8988T (cell line): ENCODE measurements around the gene OR51Q1.

Experiments
- DNase-seq: peaks from one replicate; pipeline ENCODE4 v3.0.0; 2011

The OR51Q1 gene, protein sequence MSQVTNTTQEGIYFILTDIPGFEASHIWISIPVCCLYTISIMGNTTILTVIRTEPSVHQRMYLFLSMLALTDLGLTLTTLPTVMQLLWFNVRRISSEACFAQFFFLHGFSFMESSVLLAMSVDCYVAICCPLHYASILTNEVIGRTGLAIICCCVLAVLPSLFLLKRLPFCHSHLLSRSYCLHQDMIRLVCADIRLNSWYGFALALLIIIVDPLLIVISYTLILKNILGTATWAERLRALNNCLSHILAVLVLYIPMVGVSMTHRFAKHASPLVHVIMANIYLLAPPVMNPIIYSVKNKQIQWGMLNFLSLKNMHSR

DNA sequence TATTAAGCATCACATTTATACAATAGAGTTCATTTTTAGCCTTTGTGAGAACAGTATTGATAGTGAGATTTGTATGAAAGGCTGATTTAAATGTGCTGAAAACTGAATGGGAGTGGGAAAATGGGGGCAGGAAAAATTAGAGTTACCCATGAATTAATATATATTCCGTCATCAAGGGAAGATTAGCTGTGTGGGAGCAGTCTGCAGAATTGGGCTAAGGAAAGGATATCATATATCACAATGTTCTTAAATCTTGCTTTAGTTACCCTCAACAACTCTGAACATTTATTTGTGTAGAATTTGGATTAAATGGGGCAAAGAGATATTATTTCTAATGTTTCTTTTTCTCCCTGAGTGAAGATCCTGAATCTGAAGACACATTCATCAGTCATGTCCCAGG, at the start of gene OR51Q1:
Gene OR51Q1 (plus strand): TSS at position 301 of the 400 bp plus-strand sequence. CDS start 90 bp downstream, at position 391.
- no peak for DNase-seq

DNA sequence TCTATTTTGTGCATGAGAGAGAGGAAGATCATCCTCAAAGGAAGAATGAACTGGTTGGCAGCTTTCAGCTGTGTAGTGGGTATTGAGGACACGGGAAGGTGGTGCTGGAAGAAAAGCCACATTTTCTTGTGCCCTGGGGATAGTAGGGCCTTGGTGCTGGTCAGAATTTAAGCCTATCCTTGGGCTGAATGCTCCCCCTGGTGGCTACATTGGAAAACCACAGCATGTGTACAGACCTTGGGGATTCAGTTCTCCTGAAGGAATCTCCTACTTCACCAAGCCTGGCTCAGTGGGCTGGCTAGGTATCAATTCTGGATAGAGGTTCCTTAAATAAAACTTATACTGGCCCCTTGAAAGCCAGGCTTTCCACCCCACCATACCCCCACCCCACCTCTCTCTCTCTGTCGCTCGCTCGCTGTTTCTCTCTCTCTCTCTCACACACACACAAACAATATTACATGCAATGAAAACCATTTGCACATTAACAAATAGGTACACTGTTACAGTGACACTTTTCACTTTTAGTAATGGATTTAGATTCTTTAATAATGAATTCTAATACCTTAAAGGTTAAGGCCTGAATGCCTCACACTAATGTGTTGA, 41.1 kb upstream of the OR51Q1 start:
- peak; percentile 24 for DNase-seq

DNA sequence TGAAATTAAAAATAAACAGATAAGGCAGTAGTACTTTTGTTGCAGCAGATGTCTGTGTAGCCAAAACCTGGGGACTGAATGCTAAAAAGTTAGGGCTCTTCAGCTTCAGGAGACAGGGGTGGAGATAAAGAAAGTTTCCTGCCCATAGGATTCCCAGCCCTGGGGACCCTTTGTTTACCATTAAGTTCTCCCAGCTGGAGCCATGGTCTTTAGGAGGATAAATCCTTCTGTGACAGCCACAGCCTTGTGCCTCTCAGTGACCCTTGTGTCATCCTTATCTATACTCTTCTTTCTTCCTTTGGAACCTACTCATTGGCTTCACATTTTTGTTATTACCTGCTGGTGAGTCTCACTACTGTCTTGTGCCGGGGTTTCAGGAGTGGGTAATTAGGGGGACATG, 38.3 kb upstream of the OR51Q1 start, which contains the start of gene OR51M1:
Gene OR51M1 (plus strand): TSS at position 237 of the 400 bp plus-strand sequence. CDS start 5,587 bp downstream, outside the sequence.
- DNase-seq, result no peak

DNA sequence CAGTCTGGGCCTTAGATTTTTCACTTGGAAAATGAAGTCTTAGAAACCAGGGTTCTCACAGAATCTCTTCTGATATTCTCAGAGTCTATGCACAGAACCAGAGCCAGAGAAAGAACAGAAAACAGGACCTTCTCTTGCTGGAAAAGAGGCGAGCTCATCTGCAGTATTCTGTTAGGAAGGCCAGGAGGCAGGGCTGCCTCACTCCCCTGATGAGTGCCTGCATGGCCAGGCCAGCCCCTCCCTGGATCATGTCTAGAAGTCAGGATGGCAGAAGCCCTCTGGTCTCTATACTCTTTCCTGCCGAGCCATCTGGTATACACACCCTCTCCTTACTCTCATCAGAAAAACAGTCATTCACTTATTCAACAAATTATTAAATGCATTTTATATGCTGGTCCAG, 37.6 kb upstream of the OR51Q1 start:
- no peak for DNase-seq

DNA sequence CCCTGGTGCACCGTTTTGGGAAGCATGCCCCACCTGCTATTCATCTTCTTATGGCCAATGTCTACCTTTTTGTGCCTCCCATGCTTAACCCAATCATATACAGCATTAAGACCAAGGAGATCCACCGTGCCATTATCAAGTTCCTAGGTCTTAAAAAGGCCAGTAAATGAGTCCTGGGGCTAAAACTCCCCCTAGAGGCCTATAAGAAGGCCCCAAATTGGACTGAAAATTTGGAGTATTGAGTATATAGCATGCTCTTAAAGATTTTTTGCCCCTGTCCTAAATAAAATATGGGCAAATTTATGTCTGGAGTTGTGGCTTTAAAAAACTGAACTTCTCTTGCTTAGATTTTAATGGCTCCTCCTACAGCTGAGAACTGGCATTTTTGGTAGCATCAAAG, 31.7 kb upstream of the OR51Q1 start:
- no peak for DNase-seq

- DNase-seq, result no peak
Measured at GRCh38 chr11:5394091-5394490, 27.8 kb upstream of the OR51Q1 start.

DNA sequence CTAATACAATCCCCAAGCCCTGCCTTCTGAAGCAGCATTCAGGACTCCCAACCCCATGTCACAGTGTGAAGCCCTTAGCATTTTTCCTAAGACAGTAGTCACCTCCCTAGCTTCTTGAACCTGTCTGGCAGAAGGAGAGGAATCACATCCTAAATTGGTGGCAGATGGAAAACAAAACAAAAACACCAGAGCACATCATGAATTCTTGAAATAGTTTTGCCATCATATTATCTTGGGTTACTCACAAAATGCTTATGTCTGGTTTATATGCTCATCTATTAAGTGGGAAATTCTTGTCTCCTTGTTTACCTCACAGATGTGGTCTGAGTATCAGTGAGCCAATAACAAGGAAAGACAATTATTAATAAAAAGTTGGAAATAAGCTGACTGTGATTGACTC, 23.0 kb upstream of the OR51Q1 start:
- no peak for DNase-seq

DNA sequence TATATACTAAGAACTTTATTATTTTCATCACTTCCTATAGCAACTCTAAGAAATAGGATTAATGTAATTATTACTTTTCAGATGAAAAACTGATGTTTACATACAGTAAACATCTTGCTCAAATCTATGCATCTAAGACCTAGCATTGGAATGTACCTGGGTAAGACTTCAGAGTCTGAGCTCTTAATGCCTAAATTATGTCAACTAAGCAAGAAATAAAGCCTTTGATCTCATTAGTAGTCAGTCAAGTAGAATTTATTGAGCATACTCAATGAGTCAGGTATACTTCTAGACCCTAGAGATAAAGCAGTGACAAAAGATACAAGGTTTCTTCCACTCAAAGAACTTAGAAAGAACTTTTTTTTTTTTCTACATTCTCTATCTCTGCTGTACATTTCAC, 16.7 kb upstream of the OR51Q1 start:
- no peak for DNase-seq

DNA sequence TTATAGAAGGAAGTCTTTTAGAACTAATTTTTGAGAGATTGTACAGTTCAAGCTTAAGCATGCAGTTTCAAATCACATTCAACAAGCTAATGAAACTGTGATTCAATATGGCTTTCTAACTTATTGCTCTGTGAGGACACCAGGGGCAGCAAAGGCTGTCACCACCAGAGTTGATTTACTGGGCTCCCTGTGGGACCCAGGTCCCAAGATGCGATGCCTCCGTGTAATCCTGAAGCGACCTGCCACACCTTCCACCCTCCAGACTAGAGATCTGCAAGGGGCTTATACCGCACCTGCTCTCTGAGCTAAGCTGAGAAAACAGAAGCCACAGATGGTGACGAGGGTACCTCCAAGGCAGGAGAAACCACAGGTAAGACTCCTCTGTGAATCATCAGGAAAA, 918 bp upstream of the OR51Q1 start:
- DNase-seq, result no peak

DNA sequence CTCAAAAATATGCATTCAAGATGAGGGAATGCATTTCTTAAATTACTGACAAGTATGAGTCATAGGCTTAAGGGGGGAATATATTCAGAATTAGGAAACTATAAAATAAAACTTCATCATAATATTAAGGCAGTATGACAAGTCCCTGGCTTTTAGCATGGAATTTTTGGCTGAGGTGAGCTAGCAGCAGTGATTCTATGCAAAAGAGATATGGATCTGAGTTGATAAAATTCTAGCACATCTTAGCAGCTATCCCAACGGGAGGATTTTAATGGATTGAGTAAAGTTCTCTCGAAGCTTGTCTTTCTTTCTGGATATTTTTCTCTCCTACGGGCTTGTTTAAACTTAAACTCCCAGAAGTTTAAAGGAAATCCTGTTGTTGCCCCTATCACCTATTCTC, 1.2 kb downstream of the OR51Q1 start:
- no peak for DNase-seq

DNA sequence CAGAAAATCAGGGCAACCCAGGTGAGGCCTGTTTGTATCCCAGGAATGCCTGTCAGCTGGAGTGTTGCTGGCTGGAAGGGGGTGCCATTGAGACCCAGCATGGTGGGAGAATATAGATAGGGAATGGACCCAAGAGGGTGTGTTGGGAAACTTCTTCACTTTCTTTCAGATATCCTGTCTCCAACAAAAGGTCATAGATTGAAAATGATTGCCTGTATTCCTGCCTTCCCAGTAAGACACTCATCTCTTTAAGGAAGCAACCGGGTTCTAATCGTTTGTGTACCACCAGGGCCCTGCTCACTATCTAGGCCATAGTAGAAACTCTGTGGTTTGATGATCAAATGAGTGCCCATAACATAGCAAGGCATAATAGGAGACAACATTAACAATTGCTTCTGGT, 19.5 kb downstream of the OR51Q1 start, which contains the start of gene OR51I1:
Gene OR51I1 (minus strand): TSS at position 101 of the 400 bp plus-strand sequence. CDS start 0 bp downstream, at position 101.
- DNase-seq, result no peak

- DNase-seq, result no peak
Measured at GRCh38 chr11:5443835-5444393, 22.0 kb downstream of the OR51Q1 start.

- no peak for DNase-seq
Measured at GRCh38 chr11:5449023-5449422, 27.1 kb downstream of the OR51Q1 start, which contains the start of gene OR51I2. OR51I2 (plus strand) TSS chr11:5449323; CDS start chr11:5453489, 4,166 bp downstream.

GRCh38 chr11:5449432-5449831, 27.5 kb downstream of the OR51Q1 start:
- DNase-seq, result no peak

DNA sequence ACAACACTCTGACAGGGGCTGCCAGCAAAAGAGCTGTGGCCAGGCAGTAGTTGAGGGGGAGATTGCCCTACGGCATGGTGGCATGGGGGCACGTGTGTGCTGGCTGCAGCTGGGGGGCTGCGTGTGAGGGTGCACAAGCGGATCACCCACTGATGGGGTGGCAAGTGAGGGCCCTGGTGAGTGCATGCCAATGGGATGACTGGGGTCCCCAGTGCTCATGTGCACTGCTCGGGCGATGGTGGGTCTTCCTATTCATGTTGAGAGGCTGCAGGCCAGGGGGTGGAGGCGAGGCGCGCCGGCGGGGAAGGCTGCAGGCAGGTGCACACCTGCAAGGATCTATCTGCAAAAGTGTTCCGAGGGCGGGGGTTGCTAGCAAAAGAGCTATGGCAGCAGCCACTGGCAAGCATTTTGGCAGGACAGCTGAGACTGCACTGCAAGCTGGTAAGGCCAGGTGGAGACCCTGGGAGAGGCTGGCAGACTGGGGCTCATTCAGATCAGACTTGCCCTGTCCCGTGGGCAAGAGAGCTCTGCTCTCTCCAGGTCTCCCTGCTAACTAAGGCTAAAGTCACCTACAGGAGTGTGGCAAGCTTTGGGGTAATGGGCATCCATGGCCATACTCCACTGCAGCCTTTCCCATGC, 39.2 kb downstream of the OR51Q1 start:
- no peak for DNase-seq

DNA sequence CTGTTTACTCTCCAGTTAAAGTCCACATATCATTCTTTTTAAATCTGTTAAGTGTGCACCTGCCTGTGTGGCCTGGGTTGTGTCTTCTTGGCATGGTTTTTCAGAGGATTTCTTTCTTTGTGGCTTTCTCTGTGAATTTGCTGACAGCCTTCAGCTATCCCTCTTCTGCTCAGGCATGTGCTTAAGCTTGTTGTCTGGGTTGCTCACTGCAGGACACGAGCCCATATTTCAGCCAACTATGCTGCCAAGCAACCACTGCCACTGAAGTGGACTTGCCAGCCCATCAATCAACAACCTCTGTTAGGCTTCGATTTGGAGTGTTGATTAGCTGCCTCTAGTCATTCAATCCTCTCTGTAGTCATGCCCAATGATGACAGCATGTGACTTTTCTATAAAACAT, 45.6 kb downstream of the OR51Q1 start:
- DNase-seq, result no peak
